Endometrial microvascular endothelial cells (primary cell): ENCODE results near the gene WNK3. TPM values are rescaled to one million over a fixed set of nuclear protein-coding genes. Genes with fewer than 3 reads are reported as not detected.

Source experiments
- in situ Hi-C: cut with HindIII; loops from 2 replicates; pipeline ENCODE4 v1.10.0; 2017; ENCODE audit warnings: low sequenced_read_pairs, low pct_unique_long_range_greater_than_20kb; ENCODE audit errors: inconsistent ontology term
- total RNA-seq: library from RNA; depleted of rRNA; stranded (reverse); fragments of >200 nt; gene quantifications from one replicate; pipeline ENCODE4 v1.2.3, GENCODE V29; 2015; ENCODE audit errors: inconsistent ontology term

Gene WNK3
- total RNA-seq, 1 donor from 2014 or later, result 0.28 TPM

- in situ Hi-C loops, result no loop called here
These were observed 179.5 kb downstream of the WNK3 start for GRCh38 chrX:54178100-54178940.

- in situ Hi-C loops, result no loop called here
These were observed 180.5 kb downstream of the WNK3 start for GRCh38 chrX:54177306-54177705.

DNA sequence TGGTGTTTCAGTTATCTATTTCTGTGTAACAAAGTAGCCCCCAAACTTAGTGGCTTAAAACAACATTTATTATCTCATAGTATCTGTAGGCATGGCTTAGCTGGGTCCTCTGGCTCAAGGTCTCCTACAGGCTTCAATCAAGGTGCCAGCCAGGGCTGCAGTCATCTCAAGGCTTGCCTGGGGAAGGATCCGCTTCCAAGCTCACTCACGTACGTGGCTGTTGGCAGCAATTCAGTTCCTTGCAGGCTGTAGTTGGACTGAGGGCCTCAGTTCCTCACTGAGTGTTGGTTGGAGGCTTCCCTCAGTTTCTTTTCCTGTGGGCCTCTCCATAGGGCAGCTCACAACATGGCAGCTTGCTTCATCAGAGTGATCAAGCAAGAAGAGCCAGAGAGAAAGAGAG lies 184.1 kb downstream of the WNK3 start:
- in situ Hi-C loops, result no loop called here

- in situ Hi-C loops, result no loop called here
These were observed 185.4 kb downstream of the WNK3 start for GRCh38 chrX:54172455-54172854.

DNA sequence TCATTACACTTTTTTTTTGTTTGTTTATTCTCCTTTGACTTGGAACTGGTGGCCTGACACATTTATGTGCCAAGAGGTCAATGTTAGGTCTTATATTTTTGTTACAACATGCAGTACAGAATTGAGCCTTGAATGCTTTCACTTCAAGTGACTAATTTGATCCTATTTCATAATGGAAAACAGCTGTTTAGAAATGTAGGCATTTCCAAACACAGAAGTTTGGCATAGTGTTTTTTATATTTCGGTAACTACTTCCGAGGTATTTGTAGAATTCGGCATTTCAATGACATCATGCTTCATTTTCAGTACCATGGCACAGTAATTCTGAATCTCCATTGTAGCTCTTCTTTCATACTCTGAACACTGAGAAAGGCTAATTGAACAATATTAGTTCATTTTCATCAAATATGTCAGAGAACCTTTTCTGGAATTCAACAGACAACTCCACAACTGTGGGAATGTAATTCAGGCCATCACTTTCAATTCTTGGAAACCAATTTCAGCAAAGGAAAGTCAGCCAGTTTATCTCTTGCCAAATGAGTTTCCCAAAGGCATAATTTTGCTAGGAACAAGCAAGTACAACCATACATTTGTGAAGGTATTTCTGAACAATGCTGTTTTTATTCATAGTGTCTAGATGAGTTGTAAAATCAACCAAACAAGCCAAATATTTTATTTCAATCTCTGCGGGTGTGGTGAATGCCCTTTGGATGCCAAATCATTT lies 186.2 kb downstream of the WNK3 start:
- in situ Hi-C loops, result no loop called here

DNA sequence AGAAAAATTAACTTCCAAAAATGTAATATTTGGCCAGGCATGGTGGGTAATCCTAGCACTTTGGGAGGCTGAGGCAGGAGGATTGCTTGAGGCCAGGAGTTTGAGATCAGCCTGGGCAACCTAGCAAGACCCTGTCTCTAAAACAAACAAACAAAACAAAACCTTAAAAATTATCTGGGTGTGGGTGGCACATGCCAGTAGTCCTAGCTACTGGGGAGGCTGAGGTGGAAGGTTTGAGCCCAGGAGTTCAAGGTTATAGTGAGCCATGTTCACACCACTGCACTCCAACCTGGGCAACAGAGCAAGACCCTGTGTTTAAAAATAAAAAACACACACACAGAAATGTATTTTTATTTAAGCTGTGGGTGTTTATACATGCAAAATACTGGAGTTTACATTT lies 186.8 kb downstream of the WNK3 start:
- in situ Hi-C loops, result no loop called here

GRCh38 chrX:54166915-54167314 lies 190.9 kb downstream of the WNK3 start:
- in situ Hi-C loops, result no loop called here

- in situ Hi-C loops, result no loop called here
These were observed 200.3 kb downstream of the WNK3 start for GRCh38 chrX:54157561-54157960.

Other genes starting within 250 kb of the WNK3 start
- 4.7 TPM for gene FAM120C, start 174.8 kb downstream of the WNK3 start, total RNA-seq
- 10.2 TPM for gene TSR2, start 82.4 kb upstream of the WNK3 start, total RNA-seq
- 9.5 TPM for gene FGD1, start 138.2 kb upstream of the WNK3 start, total RNA-seq
- 42.2 TPM for gene GNL3L, start 172.2 kb upstream of the WNK3 start, total RNA-seq